ENCODE measurements around the gene CCDC91. TPM values are rescaled to one million over a fixed set of nuclear protein-coding genes. Genes with fewer than 3 reads are reported as not detected.

CCDC91 gene
- total and polyA plus RNA-seq, 9 of the 15 experiments (the other 6 are each of a cell fraction or from before 2014, with no cell fraction given), result 10.1 to 31.1 (median 26.3) TPM

DNA sequence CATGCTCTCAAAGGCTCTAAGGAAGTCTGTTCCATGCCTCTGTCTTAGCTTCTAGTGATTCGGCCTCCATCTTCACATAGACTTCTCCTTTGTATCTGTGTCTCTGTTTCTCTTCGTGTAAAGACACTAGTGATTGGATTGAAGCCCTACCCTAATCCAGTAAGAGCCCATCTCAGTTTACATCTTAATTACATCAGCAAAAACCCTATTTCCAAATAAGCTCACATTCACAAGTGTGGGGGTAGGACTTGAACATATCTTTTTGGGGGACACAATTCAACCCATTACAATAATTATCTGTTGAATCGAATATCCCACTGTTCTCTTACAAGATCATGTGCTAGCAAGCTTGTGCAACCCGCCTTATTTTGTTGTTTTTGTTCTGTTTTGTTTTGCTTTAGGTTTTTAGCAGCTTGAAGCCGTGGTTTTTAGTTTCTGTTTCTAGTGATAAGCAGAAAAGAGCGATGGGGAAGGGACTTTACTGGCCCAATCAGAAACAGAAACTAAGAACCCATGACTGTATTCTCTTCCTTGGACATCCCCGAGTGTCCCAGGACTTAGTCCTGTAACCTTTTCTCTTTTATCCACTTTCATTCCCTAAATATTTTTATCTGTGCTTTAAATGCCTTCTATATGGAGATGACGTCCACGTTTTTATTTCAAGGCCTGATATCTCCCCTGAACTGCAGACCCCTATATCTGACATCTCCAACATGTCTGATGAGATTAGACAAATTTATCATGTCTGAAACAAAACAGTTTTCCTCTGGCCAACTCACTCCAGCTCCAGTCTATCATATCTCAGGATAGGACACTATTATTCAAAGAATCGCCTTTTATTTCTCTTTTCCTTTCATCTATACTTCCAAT, 353.0 kb downstream of the CCDC91 start (continued):
- TF ChIP-seq MAFG (tag; conservative IDR thresholded peaks at IDR 0.05), result 0 out of 2 replicates have a peak, but pooled peaks have one; percentile 34
- no peak for TF ChIP-seq CREB3 (tag; conservative IDR thresholded peaks at IDR 0.05; ENCODE audit: low read depth)
- TF ChIP-seq PHB (CRISPR knock-in tag; IDR thresholded peaks at IDR 0.05), result no peak
- no peak for TF ChIP-seq RFX5 (IDR thresholded peaks at IDR 0.05; ENCODE audit: low read depth, low read length)
- TF ChIP-seq BDP1 (IDR thresholded peaks at IDR 0.05; ENCODE audit: insufficient read depth, insufficient read length), result no peak
- TF ChIP-seq POLR2AphosphoS2 (IDR thresholded peaks at IDR 0.05; ENCODE audit: low read length), result no peak
- no peak for TF ChIP-seq CBX8 (IDR thresholded peaks at IDR 0.05; ENCODE audit: borderline replicate concordance, extremely low read depth, low read depth, low read length, poor library complexity, severe bottlenecking)
- no peak for TF ChIP-seq FOXK1 (CRISPR knock-in tag; IDR thresholded peaks at IDR 0.05; ENCODE audit: borderline replicate concordance)
- TF ChIP-seq NFATC3 (IDR thresholded peaks at IDR 0.05), result no peak
- TF ChIP-seq RNF2 (IDR thresholded peaks at IDR 0.05), result no peak
- no peak for TF ChIP-seq RUNX1 (IDR thresholded peaks at IDR 0.05; ENCODE audit: low read depth)
- TF ChIP-seq, protein P1, sequence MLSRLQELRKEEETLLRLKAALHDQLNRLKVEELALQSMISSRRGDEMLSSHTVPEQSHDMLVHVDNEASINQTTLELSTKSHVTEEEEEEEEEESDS (CRISPR knock-in tag; IDR thresholded peaks at IDR 0.05), result no peak
- no peak for TF ChIP-seq POLR2AphosphoS5 (IDR thresholded peaks at IDR 0.05; ENCODE audit: control insufficient read depth, insufficient read depth, low read depth, low read length)
- no peak for TF ChIP-seq MCM2 (IDR thresholded peaks at IDR 0.05; ENCODE audit: low read depth)
- TF ChIP-seq ZC3H8 (IDR thresholded peaks at IDR 0.05), result no peak
- TF ChIP-seq NFE2L1 (tag; IDR thresholded peaks at IDR 0.05; ENCODE audit: borderline replicate concordance, low read depth), result no peak
- TF ChIP-seq ARNT (IDR thresholded peaks at IDR 0.05), result 0 out of 4 replicates have a peak, but pooled peaks of 1 of the 2 experiments have one; percentile 26
- peak; percentile 63 for TF ChIP-seq DPF2 (IDR thresholded peaks at IDR 0.05)
- peak; percentile 23; the same call in 1 of the 2 replicates for TF ChIP-seq CXXC5 (CRISPR knock-in tag; IDR thresholded peaks at IDR 0.05)
- TF ChIP-seq CAMTA2 (CRISPR knock-in tag; conservative IDR thresholded peaks at IDR 0.05), result no peak
- no peak for TF ChIP-seq ZNF384 (IDR thresholded peaks at IDR 0.05; ENCODE audit: low read depth, low read length)
- TF ChIP-seq NR2C2 (CRISPR knock-in tag; IDR thresholded peaks at IDR 0.05), result no peak
- TF ChIP-seq NR2C2 (tag; IDR thresholded peaks at IDR 0.05), result no peak
- no peak; the same call in 1 of the 2 replicates for TF ChIP-seq FOSL1 (tag; conservative IDR thresholded peaks at IDR 0.05)
- TF ChIP-seq, protein P2, sequence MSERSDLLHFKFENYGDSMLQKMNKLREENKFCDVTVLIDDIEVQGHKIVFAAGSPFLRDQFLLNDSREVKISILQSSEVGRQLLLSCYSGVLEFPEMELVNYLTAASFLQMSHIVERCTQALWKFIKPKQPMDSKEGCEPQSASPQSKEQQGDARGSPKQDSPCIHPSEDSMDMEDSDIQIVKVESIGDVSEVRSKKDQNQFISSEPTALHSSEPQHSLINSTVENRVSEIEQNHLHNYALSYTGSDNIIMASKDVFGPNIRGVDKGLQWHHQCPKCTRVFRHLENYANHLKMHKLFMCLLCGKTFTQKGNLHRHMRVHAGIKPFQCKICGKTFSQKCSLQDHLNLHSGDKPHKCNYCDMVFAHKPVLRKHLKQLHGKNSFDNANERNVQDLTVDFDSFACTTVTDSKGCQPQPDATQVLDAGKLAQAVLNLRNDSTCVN (CRISPR knock-in tag; IDR thresholded peaks at IDR 0.05), result no peak; the same call in 1 of the 2 replicates
- no peak for TF ChIP-seq YY1 (IDR thresholded peaks at IDR 0.05; ENCODE audit: borderline replicate concordance in 1 of 3, control insufficient read depth in 1 of 3, extremely low read depth in 1 of 3, insufficient read depth in 3 of 3, insufficient read length in 1 of 3, insufficient replicate concordance in 2 of 3, low read depth in 1 of 3, low read length in 2 of 3)
- no peak for TF ChIP-seq CREBBP (IDR thresholded peaks at IDR 0.05; ENCODE audit: low read depth, low read length)
- TF ChIP-seq ZKSCAN8 (CRISPR knock-in tag; IDR thresholded peaks at IDR 0.05), result 0 out of 2 replicates have a peak, but pooled peaks have one; percentile 38
- no peak for TF ChIP-seq HDGF (IDR thresholded peaks at IDR 0.05)
